ENCODE results near the gene PSTK.

PSTK gene

GRCh38 chr10:122980209-122981065 lies at the start of gene PSTK:
Gene PSTK, plus strand, starts transcription at chr10:122980401. Its CDS starts 79 bp downstream, at chr10:122980480.
- DNase-seq (ENCODE audit: low read depth, low spot score) = peak; percentile 74

DNA sequence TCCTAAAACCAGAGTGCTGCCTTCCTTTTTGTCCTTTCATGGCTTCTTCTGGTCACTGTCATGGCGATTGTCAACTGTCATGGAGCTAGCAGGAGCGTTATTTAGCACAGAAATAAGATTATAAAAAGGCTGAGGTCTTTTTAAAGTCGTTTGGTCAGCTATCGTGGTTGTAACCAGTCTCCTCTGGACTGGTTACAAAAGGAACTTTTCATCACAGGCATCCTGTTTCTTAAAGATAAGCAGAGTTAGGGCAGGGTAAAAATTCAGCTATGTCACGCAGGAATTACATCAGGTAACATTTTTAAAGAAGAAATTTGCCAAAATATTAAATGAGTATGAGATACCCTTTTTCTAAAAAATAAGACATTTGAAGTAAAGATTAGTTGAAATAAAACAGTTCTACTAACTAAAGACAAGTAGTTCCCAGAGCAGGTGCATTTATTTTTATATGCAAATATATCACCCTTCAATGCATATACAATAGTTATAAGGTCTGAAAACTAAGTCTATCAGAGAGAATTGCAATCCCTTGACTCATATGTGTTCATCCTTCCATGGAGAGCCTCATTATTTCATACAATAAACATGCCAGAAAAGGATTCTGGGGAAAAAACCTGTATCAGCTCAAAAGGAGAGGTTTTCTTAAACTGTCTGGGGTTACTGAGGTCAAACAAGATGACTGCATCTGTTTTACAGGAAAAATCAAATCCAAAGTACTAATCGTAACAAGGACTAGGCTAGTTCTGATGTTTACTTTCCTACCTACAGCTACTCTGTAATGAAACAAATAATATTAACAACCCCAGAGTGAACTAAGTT lies 48.9 kb upstream of the PSTK start:
- no peak for DNase-seq (ENCODE audit: low read depth, low spot score)

GRCh38 chr10:122939133-122939855 lies 40.9 kb upstream of the PSTK start:
- DNase-seq (ENCODE audit: low read depth, low spot score) = no peak

GRCh38 chr10:122939856-122940543 lies 40.2 kb upstream of the PSTK start:
- no peak for DNase-seq (ENCODE audit: low read depth, low spot score)

- no peak for DNase-seq (ENCODE audit: low read depth, low spot score)
These were observed 30.9 kb upstream of the PSTK start for GRCh38 chr10:122949296-122949695.

DNA sequence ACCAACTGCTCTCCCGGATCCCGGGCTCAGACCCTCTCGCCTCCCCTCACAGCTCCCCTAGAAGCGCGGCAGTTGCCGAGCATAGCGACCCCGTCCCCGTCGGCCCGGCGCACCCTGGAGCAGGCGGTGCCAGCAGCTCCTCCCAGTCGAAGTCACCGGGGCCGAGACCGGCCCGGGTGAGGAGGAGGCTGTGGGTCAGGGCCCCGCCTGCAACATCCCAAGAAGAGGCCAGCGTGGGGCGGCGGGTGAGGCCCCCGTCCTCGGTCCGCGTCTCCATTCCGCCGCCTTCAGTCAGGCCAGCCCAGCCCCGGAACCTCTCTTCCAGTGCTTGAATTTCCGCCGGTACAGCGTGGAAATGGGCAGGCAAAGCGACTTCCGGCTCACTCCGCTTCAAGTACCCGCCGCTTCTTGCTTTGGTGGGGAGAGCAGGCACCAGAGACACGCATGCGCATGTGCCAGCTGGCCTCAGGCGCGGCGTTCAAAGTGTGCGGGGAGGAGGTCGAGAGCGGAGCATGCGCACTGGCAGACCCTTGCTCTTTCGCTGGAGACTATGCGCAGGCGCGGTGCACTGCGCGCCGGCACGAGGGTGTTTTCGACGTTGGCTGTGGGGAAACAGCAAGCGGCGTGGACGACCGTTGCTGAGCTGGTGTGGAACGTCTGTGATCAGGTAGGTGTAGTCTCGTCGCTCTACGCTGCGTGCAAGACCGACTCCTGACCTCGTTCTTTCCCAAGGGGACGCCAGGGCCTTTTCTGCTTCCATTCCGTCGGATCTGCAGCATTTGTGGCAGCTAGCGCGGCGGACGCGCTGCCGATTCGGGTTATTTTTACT lies 26.1 kb upstream of the PSTK start, which contains the start of gene C10orf88:
Gene C10orf88 (minus strand): TSS at position 326 of the 829 bp plus-strand sequence. CDS start 49 bp downstream, at position 277.
- DNase-seq (ENCODE audit: low read depth, low spot score) = peak; percentile 96

DNA sequence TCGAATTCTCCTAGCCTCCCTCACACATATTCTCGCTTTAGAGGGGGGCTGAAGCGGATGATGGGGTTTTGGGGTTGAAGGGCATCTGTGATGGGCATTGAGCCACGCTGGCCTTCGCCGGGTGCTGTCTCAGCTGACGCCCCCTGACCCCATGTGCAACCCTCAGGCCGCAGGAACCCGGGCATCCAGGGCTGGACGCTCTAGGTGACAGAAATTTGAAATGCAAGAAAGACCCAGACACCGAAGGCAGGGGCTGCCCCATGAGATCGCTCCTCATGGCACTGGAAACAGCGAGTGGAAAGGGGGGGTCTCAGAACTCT lies 25.5 kb upstream of the PSTK start:
- no peak for DNase-seq (ENCODE audit: low read depth, low spot score)

DNA sequence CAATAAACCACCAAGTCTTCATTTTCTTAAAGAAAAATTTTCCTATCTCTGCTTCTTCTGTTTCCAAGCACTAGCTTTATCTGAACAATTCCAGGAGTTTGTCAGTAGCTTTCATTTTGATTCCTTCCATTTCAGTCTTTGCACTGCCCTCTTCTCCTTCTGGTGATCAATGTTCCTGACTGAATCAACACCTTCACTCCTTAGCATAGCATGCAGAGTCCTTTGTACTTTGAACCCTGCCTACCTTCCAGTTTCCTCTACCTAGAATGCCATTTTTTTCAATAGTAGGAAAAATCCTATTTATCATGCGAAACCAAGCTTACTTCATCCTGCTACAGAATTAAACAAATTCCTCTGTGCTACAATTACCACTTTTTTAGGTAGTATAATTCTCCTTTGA lies 24.3 kb upstream of the PSTK start:
- DNase-seq (ENCODE audit: low read depth, low spot score) = no peak

- DNase-seq (ENCODE audit: low read depth, low spot score) = no peak
These were observed 22.7 kb upstream of the PSTK start for GRCh38 chr10:122957474-122957873.

DNA sequence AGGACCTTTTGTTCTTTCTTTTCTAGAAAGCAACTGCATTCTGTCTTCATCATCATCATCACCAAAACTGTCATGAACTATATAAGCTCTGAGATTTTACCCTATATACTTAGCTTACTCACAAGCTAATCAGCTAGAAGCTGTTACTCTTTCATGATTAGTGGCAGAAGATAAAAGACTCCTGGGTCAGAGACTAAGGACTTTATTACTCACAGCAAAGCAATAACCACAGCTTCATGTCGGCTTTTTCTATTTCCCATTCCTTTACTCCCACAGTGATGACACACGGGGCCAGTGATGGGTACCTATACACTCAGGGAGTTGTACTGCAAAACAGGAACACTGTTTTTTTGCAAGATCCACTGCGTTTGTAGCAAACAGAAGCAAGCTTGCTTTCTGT lies 17.8 kb upstream of the PSTK start:
- DNase-seq (ENCODE audit: low read depth, low spot score) = no peak

DNA sequence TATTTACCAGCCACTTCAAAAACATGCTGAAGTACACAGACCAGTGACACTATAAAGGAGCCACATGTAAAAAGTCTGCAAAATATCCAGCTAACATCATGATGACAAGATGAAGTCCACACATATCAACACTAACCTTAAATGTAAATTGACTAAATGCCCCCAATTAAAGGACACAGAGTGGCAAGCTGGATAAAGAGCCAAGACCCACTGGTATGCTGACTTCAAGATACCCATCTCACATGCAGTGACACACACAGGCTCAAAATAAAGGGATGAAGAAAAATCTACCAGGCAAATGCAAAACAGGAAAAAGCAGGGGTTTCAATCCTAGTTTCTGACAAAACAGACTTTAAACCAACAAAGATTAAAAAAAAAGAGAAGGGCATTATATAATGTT lies 13.3 kb upstream of the PSTK start:
- DNase-seq (ENCODE audit: low read depth, low spot score) = no peak

DNA sequence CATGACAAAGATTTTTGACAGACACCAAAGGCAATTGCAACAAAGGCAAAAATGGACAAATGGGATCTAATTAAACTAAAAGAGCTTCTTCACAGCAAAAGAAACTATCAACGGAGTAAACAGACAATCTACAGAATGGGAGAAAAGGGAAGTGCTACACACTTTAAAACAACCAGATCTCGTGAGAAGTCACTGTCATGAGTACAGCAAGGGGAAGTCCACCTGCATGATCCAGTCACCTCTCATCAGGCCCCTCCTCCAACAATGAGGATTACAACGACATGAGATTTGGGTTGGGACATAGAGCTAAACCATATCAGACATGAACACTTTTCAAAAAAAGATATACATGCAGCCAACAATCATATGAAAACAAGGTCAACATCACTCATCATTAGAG lies 11.5 kb upstream of the PSTK start:
- no peak for DNase-seq (ENCODE audit: low read depth, low spot score)

DNA sequence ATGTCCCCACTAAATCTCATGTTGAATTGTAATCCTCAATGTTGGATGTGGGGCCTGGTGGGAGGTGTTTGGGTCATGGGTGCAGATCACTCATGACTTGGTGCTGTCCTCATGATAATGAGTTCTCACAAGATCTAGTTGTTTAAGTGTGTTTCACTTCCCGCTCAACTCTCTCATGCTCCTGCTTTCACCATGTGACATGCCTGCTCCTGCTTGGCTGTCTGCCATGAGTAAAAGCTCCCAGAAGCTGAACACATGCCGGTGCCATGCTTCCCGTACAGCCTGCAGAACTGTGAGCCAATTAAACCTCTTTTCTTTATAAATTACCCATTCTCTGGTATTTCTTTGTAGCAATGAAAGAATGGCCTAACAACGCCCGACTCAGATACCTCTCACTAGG lies 6.2 kb upstream of the PSTK start:
- DNase-seq (ENCODE audit: low read depth, low spot score) = no peak

DNA sequence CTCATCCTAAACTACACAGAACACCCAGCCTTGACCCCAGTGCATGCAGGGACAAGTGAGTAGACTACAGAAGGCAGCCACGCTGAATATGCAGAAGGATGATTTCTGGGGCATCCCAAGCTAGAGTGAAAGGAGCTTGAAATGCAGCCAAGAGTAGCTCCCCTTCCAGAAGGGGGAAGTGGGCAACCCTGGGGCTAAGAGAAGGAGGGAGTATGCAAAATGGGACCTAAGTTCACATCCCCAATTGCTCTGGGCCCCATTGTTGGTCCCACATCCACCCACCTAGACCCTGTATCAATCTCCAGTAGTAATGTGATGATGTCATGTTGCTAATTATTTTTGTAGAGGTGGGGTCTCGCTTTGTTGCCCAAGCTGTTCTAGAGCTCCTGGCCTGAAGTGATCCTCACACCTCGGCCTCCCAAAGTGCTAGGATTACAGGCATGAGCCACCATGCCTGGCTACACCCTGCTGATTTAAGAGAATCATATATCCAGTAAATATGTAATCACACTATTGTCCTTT lies 5.6 kb upstream of the PSTK start:
- DNase-seq (ENCODE audit: low read depth, low spot score) = no peak

DNA sequence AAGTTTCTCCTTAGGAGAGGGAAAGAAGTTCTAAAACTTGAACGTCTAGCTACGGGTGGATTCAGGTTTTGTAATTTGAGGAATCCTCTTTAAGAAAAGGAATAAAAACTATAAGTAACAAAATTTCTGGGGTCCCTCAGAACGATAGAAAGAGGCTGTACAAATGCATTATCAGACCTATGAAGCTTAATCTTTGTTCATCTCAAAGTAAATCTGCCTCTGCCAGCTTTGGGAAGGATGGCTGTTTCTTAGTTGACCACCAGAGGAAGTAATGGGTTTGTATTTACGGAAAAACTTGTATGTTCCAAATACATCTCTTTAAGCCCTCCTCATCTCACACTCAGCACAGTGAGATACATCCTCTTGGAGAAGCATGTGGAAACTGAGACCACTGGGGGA lies 864 bp downstream of the PSTK start:
- no peak for DNase-seq (ENCODE audit: low read depth, low spot score)

GRCh38 chr10:122983898-122984297 lies 3.7 kb downstream of the PSTK start:
- DNase-seq (ENCODE audit: low read depth, low spot score) = no peak

DNA sequence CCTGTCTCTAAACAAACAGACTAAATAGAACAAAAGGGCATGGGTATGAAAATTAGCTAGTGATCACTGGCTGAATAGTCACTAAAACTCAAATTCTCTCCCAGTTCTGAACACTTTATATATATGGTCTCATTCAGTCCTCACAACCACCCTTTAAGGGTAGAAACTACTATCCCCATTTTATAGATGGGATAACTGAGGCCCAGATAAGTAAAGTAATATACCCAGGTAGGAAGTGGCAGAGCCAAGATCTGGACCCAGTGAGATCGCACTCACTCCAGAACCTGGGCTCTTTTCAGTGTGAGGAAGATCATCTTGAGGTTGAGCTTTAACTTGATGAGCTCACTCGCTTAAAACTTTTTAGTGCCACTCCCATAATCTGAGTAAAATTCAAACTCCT lies 4.5 kb downstream of the PSTK start:
- no peak for DNase-seq (ENCODE audit: low read depth, low spot score)

- DNase-seq (ENCODE audit: low read depth, low spot score) = no peak
These were observed 6.1 kb downstream of the PSTK start for GRCh38 chr10:122986335-122986734.

GRCh38 chr10:122988501-122988900 lies 8.3 kb downstream of the PSTK start:
- no peak for DNase-seq (ENCODE audit: low read depth, low spot score)

- DNase-seq (ENCODE audit: low read depth, low spot score) = no peak
These were observed 10.1 kb downstream of the PSTK start for GRCh38 chr10:122990278-122990677.
